Activated CD4-positive, alpha-beta T cell treated with anti-CD3 and anti-CD28 coated beads, Interleukin-2, amount 10 ng/mL, durations not matched to agents 7 days and 5 days (primary cell): ENCODE data around the gene GOLGA8K. TPM values are rescaled to one million over a fixed set of nuclear protein-coding genes. Genes with fewer than 3 reads are reported as not detected.
A peak's percentile ranks its signal among the peaks of the same experiment; 100 is the strongest.
"Not testable (repeated sequence)": the region's sequence is repeated elsewhere in the genome, so short reads cannot be mapped to it uniquely, and the experiment has no call there.

Experiments used
- CTCF ChIA-PET: fragments of 350-600 bp; sonication (Branson Sonifier 250); formaldehyde crosslinking; loops from one replicate; lab custom pipeline; 2021; ENCODE audit warnings: antibody characterized with exemption; lab: Charles Lee
- POLR2A ChIA-PET: fragments of 350-600 bp; sonication (Branson Sonifier 250); formaldehyde crosslinking; loops from one replicate; lab custom pipeline; 2021; ENCODE audit warnings: antibody characterized with exemption; lab: Charles Lee
- DNase-seq: peaks from one replicate; pipeline ENCODE4 v3.0.0-alpha.2; 2020
- H3K27ac Mint-ChIP-seq: one replicate; pipeline ENCODE4 v1.8.0; 2021; ENCODE audit warnings: mild to moderate bottlenecking, moderate library complexity, mixed read lengths
- H3K27me3 Mint-ChIP-seq: one replicate; pipeline ENCODE4 v1.8.0; 2021; ENCODE audit warnings: mixed read lengths
- H3K36me3 Mint-ChIP-seq: one replicate; pipeline ENCODE4 v1.8.0; 2021; ENCODE audit warnings: low read depth, mixed read lengths
- H3K4me1 Mint-ChIP-seq: one replicate; pipeline ENCODE4 v1.8.0; 2021; ENCODE audit warnings: mixed read lengths
- H3K4me3 Mint-ChIP-seq: one replicate; pipeline ENCODE4 v1.8.0; 2021; ENCODE audit warnings: mild to moderate bottlenecking, moderate library complexity, mixed read lengths
- H3K9me3 Mint-ChIP-seq: one replicate; pipeline ENCODE4 v1.8.0; 2021; ENCODE audit warnings: mixed read lengths
- total RNA-seq, 2 experiments: library from RNA; stranded (reverse); gene quantifications; one replicate each; pipeline ENCODE4 v1.2.3, GENCODE V29; 2021

GOLGA8K gene, protein sequence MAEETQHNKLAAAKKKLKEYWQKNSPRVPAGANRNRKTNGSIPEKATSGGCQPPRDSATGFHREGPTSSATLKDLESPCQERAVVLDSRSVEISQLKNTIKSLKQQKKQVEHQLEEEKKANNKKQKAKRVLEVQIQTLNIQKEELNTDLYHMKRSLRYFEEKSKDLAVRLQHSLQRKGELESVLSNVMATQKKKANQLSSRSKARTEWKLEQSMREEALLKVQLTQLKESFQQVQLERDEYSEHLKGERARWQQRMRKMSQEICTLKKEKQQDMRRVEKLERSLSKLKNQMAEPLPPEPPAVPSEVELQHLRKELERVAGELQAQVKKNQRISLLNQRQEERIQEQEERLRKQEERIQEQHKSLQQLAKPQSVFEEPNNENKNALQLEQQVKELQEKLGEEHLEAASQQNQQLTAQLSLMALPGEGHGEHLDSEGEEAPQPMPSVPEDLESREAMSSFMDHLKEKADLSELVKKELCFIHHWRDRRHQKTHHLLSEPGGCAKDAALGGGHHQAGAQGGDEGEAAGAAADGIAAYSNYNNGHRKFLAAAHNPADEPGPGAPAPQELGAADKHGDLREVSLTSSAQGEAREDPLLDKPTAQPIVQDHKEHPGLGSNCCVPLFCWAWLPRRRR
- 1 to 10 TPM in 1 of 2 experiments, under 1 TPM in 1; 0.77 to 1.2 TPM for total RNA-seq

GRCh38 chr15:32403192-32403591, at the start of gene GOLGA8K:
GOLGA8K (minus strand) TSS chr15:32403292; CDS start chr15:32403194, 98 bp downstream.
- CTCF ChIA-PET, POLR2A ChIA-PET, H3K9me3 Mint-ChIP-seq, H3K36me3 Mint-ChIP-seq, DNase-seq, H3K27me3 Mint-ChIP-seq, H3K27ac Mint-ChIP-seq, H3K4me1 Mint-ChIP-seq, H3K4me3 Mint-ChIP-seq: not testable (repeated sequence)

DNA sequence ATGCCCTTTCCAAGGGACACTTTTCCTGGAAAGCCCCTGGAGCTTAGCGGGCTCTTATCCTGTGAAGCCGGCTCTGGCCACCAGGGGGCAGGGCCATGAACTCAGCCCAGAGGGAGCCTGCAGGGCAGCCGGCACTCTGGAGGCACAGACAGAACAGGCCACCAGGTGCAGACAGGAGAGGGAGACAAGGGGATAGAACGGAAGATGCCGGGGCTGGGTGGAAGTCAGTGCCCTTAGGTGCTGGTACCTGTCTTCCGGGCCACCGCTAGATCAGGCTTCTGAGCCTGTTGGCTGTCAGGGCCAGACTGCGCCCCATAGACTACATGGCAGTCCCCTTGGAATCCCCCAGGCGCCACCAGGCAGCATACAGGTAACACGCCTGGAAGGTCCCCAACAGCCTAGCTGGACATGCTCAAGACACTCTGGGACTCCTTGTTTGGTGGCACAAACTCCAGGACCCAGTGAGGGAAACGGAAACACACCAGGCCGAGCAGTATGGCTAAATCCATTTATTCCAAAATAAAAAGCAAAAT, 37.4 kb upstream of the GOLGA8K start:
- CTCF ChIA-PET, H3K9me3 Mint-ChIP-seq, POLR2A ChIA-PET, H3K27me3 Mint-ChIP-seq, H3K4me1 Mint-ChIP-seq, H3K27ac Mint-ChIP-seq, DNase-seq, H3K4me3 Mint-ChIP-seq, H3K36me3 Mint-ChIP-seq: not testable (repeated sequence)

GRCh38 chr15:32434102-32434963, 31.2 kb upstream of the GOLGA8K start:
- H3K4me3 Mint-ChIP-seq, H3K9me3 Mint-ChIP-seq, DNase-seq, H3K27ac Mint-ChIP-seq, CTCF ChIA-PET, POLR2A ChIA-PET, H3K36me3 Mint-ChIP-seq, H3K27me3 Mint-ChIP-seq, H3K4me1 Mint-ChIP-seq: not testable (repeated sequence)

GRCh38 chr15:32427635-32428034, 24.5 kb upstream of the GOLGA8K start:
- H3K27ac Mint-ChIP-seq, H3K27me3 Mint-ChIP-seq, POLR2A ChIA-PET, H3K4me1 Mint-ChIP-seq, CTCF ChIA-PET, H3K36me3 Mint-ChIP-seq, DNase-seq, H3K9me3 Mint-ChIP-seq, H3K4me3 Mint-ChIP-seq: not testable (repeated sequence)

DNA sequence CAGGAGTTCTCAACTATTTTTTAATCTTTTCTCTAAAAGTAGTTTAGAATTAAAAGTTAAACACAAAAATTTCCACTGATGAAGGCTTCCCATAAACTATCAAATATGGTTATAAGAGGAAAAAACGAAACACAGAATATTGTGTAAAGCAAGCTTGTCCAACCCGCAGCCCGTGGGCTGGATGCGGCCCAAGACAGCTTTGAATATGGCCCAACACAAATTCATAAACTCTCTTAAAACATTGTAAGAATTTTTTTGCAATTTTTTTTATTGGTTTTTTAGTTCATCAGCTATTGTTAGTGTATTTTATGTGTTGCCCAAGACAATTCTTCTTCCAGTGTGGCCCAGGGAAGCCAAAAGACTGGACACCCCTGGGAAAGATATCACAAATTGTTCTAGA, 23.4 kb upstream of the GOLGA8K start:
- H3K4me1 Mint-ChIP-seq, DNase-seq, H3K4me3 Mint-ChIP-seq, POLR2A ChIA-PET, CTCF ChIA-PET, H3K27ac Mint-ChIP-seq, H3K9me3 Mint-ChIP-seq, H3K36me3 Mint-ChIP-seq, H3K27me3 Mint-ChIP-seq: not testable (repeated sequence)

DNA sequence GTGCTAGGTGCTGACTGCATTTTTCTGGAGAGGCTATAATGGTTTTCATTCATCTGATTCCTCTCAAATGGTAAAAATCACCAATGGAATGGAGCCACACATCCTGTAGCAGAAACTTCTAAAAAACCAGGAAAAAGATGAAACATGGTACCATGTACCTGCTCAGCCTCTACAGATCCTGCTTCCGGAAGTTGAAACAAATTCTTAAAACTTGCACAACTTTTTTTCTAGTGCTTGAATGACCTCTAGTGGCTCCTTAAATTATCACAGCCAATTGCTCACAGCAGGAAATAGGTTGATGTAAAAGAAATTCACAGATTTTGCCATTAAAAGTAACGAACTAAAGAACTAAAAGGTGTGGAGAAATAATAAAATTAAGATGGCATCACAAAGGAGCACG, 4.8 kb upstream of the GOLGA8K start:
- H3K4me3 Mint-ChIP-seq, H3K4me1 Mint-ChIP-seq, H3K36me3 Mint-ChIP-seq, H3K27ac Mint-ChIP-seq, POLR2A ChIA-PET, CTCF ChIA-PET, H3K27me3 Mint-ChIP-seq, H3K9me3 Mint-ChIP-seq: not testable (repeated sequence)
- DNase-seq, result peak; percentile 17

GRCh38 chr15:32396522-32396921, 6.6 kb downstream of the GOLGA8K start:
- H3K9me3 Mint-ChIP-seq, H3K27me3 Mint-ChIP-seq, H3K4me3 Mint-ChIP-seq, H3K27ac Mint-ChIP-seq, POLR2A ChIA-PET, H3K36me3 Mint-ChIP-seq, H3K4me1 Mint-ChIP-seq, CTCF ChIA-PET, DNase-seq: not testable (repeated sequence)

DNA sequence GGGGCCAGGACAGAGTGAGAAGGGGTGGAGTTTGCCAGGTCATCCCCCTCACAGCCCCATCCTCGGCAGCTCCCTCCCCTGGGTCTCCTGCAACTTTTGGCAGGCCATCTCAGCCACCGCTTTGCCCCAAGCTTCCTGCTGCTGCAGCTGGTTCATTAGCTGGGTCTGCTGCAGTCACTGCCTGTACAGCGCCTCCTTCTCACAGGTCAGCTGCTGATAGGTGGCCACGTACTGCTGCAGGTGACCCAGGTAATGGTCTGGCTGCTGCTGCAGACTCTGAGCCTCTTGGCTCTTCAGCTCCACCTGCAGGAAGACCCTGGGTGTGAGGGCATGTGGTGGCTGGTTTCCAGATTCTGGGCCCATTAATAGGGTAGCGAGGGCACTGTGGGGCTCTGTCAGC, 8.3 kb downstream of the GOLGA8K start:
- H3K4me1 Mint-ChIP-seq, H3K27me3 Mint-ChIP-seq, DNase-seq, H3K36me3 Mint-ChIP-seq, H3K27ac Mint-ChIP-seq, H3K9me3 Mint-ChIP-seq, POLR2A ChIA-PET, H3K4me3 Mint-ChIP-seq, CTCF ChIA-PET: not testable (repeated sequence)

DNA sequence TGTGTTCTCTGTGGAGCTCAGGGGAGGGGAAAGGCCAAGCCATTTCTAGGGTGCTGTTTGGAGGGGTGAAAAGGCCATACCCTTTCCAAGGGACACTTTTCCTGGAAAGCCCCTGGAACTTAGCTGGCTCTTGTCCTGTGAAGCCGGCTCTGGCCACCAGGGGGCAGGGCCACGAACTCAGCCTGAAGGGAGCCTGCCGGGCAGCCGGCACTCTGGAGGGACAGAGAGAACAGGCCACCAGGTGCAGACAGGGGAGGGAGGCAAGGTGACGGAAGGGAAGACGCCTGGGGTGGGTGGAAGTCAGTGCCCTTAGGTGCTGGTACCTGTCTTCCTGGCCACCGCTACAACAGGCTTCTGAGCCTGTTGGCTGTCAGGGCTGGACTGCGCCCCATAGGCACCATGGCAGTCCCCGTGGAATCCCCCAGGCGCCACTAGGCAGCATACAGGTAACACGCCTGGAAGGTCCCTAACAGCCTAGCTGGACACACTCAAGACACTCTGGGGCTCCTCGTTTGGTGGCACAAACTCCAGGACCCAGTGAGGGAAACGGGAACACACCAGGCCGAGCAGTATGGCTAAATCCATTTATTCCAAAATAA, 14.9 kb downstream of the GOLGA8K start:
- H3K4me3 Mint-ChIP-seq, H3K36me3 Mint-ChIP-seq, POLR2A ChIA-PET, H3K9me3 Mint-ChIP-seq, DNase-seq, CTCF ChIA-PET, H3K27me3 Mint-ChIP-seq, H3K4me1 Mint-ChIP-seq, H3K27ac Mint-ChIP-seq: not testable (repeated sequence)

DNA sequence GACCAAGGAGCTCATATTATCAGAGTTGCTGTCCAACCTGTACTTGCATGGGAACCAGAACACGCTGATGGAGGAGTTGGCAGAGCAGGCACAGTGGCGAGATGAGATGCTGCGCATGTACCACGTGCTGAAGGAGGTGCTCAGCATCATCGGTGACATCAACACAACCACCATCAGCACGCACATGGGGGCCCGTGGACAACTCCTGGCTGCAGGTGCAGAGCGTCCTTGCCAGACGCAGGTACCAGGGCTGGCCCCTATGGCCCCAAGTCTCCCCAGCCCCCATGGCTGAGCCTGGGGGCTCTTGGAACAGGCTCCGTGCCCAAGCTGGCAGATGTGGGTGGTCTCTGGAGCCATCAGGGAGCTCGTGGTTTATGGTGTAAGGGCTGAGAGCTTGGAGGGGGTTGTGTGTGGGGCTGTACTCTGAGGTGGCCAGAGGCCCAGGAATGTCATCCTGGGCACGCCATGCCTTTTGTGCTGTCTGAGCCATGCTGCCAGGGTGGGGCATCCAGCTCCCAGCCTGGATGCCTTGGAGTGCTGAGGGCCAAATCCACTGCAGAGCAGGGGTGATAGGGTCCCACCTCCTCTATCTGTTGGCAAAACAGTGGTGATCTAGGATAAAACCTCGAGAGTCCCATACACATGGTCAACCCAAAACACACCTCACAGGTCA, 17.1 kb downstream of the GOLGA8K start:
- POLR2A ChIA-PET, CTCF ChIA-PET, DNase-seq, H3K27me3 Mint-ChIP-seq, H3K27ac Mint-ChIP-seq, H3K4me1 Mint-ChIP-seq, H3K9me3 Mint-ChIP-seq, H3K36me3 Mint-ChIP-seq, H3K4me3 Mint-ChIP-seq: not testable (repeated sequence)

GRCh38 chr15:32374185-32374584, 28.9 kb downstream of the GOLGA8K start:
- H3K27ac Mint-ChIP-seq, H3K4me3 Mint-ChIP-seq, H3K9me3 Mint-ChIP-seq, H3K36me3 Mint-ChIP-seq, POLR2A ChIA-PET, CTCF ChIA-PET, H3K4me1 Mint-ChIP-seq, H3K27me3 Mint-ChIP-seq, DNase-seq: not testable (repeated sequence)

DNA sequence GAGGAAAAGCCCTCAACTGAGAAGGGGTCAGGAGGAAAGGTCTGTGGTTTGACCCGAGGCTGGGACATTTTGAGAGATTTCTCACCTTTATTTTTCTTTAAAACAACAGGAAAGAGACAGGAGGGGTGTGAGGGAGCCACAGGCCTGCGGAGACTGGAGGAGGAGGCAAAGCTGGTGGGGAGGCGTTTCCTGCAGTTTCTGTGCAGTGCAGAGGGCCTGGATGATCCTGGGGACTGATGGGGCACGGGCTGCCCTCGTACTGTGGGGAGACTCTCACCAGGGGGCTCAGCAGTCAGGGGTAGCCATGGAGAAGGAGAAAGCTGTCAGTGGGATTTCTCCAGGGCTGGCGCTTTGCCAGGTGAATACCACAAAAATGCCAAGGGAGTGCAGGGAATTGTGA, 29.4 kb downstream of the GOLGA8K start:
- H3K4me3 Mint-ChIP-seq, POLR2A ChIA-PET, DNase-seq, H3K36me3 Mint-ChIP-seq, H3K27me3 Mint-ChIP-seq, H3K27ac Mint-ChIP-seq, H3K9me3 Mint-ChIP-seq, H3K4me1 Mint-ChIP-seq, CTCF ChIA-PET: not testable (repeated sequence)
